ENCODE results near the gene PRR11. TPM values are rescaled to one million over a fixed set of nuclear protein-coding genes. Genes with fewer than 3 reads are reported as not detected.
"Not testable (repeated sequence)": the region's sequence is repeated elsewhere in the genome, so short reads cannot be mapped to it uniquely, and the experiment has no call there.

Gene PRR11
- total RNA-seq, 1 donor from 2014 or later: 15.2 TPM

GRCh38 chr17:59178266-59178985 is 22.9 kb downstream of the PRR11 start:
- Mint-ChIP-seq H3K4me3 (no peak overlapping the region), H3K27me3 (ENCODE audit: low read depth) (no peaks in the 10 kb centered on the region), H3K4me1 (no peaks in the 10 kb centered on the region), H3K36me3 (peaks cover 8% of the 10 kb centered on the region), H3K9me3 (peaks cover 4% of the 10 kb centered on the region), H3K27ac (no peak overlapping the region)
- DNase-seq (ENCODE audit: low spot score in 2 of 2, unreplicated experiment in 2 of 2): no peak
- TF ChIP-seq, protein P1, sequence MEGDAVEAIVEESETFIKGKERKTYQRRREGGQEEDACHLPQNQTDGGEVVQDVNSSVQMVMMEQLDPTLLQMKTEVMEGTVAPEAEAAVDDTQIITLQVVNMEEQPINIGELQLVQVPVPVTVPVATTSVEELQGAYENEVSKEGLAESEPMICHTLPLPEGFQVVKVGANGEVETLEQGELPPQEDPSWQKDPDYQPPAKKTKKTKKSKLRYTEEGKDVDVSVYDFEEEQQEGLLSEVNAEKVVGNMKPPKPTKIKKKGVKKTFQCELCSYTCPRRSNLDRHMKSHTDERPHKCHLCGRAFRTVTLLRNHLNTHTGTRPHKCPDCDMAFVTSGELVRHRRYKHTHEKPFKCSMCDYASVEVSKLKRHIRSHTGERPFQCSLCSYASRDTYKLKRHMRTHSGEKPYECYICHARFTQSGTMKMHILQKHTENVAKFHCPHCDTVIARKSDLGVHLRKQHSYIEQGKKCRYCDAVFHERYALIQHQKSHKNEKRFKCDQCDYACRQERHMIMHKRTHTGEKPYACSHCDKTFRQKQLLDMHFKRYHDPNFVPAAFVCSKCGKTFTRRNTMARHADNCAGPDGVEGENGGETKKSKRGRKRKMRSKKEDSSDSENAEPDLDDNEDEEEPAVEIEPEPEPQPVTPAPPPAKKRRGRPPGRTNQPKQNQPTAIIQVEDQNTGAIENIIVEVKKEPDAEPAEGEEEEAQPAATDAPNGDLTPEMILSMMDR (IDR thresholded peaks at IDR 0.05; ENCODE audit: unreplicated experiment): no peak

DNA sequence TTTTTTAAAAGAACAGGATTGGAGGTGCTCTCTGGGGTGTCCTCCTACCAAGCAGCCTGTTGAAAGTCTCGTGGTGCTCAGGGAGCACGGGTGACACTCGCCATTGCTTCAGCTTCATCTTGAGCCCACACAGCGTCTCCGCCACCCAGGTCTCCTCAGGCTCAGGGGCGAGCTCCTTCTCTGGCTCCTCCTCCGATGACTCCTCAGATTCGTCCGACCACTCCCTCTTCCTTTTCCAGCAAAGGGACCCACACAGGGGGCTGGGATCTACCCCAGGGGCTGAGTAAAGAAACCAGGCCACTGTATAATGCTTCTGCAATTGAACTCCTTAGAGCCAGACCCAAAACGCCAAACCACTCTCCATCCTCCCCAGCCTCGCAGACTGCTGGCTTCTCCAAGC is 24.1 kb downstream of the PRR11 start:
- not testable (repeated sequence) for H3K36me3 Mint-ChIP-seq, H3K27ac Mint-ChIP-seq

GRCh38 chr17:59180626-59181025 is 25.1 kb downstream of the PRR11 start:
- no peaks in the 10 kb centered on the region for H3K4me1 Mint-ChIP-seq
- H3K4me3 Mint-ChIP-seq: no peak overlapping the region
- DNase-seq (ENCODE audit: low spot score in 2 of 2, unreplicated experiment in 2 of 2): no peak
- no peaks in the 10 kb centered on the region for H3K9me3 Mint-ChIP-seq
- no peak overlapping the region for H3K27ac Mint-ChIP-seq
- H3K36me3 Mint-ChIP-seq: peaks cover 3% of the 10 kb centered on the region
- TF ChIP-seq, protein P1 (IDR thresholded peaks at IDR 0.05; ENCODE audit: unreplicated experiment): no peak
- H3K27me3 Mint-ChIP-seq (ENCODE audit: low read depth): no peaks in the 10 kb centered on the region

More for the DNA sequence above, 24.1 kb downstream of the PRR11 start:
- not testable (repeated sequence) for H3K9me3 Mint-ChIP-seq; H3K4me3 Mint-ChIP-seq; H3K27me3 Mint-ChIP-seq (ENCODE audit: low read depth); DNase-seq (ENCODE audit: low spot score in 2 of 2, unreplicated experiment in 2 of 2); H3K4me1 Mint-ChIP-seq

- H3K27ac Mint-ChIP-seq: no peak overlapping the region
- H3K4me3 Mint-ChIP-seq: no peak overlapping the region
- H3K27me3 Mint-ChIP-seq (ENCODE audit: low read depth): no peaks in the 10 kb centered on the region
- H3K36me3 Mint-ChIP-seq: peaks cover 8% of the 10 kb centered on the region
- no peaks in the 10 kb centered on the region for H3K9me3 Mint-ChIP-seq
- TF ChIP-seq, protein P1 (IDR thresholded peaks at IDR 0.05; ENCODE audit: unreplicated experiment): no peak
- DNase-seq (ENCODE audit: low spot score in 2 of 2, unreplicated experiment in 2 of 2): no peak
- no peaks in the 10 kb centered on the region for H3K4me1 Mint-ChIP-seq
Observed at GRCh38 chr17:59181481-59181880, 25.9 kb downstream of the PRR11 start.

GRCh38 chr17:59185997-59186396 is 30.5 kb downstream of the PRR11 start:
- no peak for DNase-seq (ENCODE audit: low spot score in 2 of 2, unreplicated experiment in 2 of 2)
- TF ChIP-seq, protein P1 (IDR thresholded peaks at IDR 0.05; ENCODE audit: unreplicated experiment): no peak
- Mint-ChIP-seq H3K27ac (no peak overlapping the region), H3K27me3 (ENCODE audit: low read depth) (no peaks in the 10 kb centered on the region), H3K4me1 (no peaks in the 10 kb centered on the region), H3K36me3 (peaks cover 12% of the 10 kb centered on the region), H3K4me3 (no peak overlapping the region), H3K9me3 (no peaks in the 10 kb centered on the region)

DNA sequence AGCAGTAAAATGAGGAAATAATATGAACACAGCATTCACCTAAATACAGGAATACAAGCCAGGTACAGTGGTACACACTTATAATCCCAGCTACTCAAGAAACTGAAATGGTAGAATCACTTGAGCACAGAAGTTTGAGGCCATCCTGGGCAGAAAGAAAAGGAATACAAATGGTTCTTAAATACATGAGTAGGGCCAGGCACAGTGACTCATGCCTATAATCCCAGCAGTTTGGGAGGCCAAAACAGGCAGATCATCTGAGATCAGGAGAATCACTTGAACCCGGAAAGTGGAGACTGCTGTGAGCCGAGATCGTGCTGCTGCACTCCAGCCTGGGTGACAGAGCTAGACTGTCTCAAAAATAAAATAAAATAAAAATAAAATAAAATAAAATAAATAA is 31.3 kb downstream of the PRR11 start:
- no peak overlapping the region for H3K4me3 Mint-ChIP-seq
- H3K27me3 Mint-ChIP-seq (ENCODE audit: low read depth): no peaks in the 10 kb centered on the region
- no peak overlapping the region for H3K27ac Mint-ChIP-seq
- H3K4me1 Mint-ChIP-seq: no peaks in the 10 kb centered on the region
- TF ChIP-seq, protein P1 (IDR thresholded peaks at IDR 0.05; ENCODE audit: unreplicated experiment): no peak
- no peak for DNase-seq (ENCODE audit: low spot score in 2 of 2, unreplicated experiment in 2 of 2)
- peaks cover 17% of the 10 kb centered on the region for H3K36me3 Mint-ChIP-seq
- no peaks in the 10 kb centered on the region for H3K9me3 Mint-ChIP-seq

Data from mesothelial cell of epicardium (in vitro differentiated cells).